Glutamatergic neuron (in vitro differentiated cells): ENCODE data around the gene MROH7. TPM values are rescaled to one million over a fixed set of nuclear protein-coding genes. Genes with fewer than 3 reads are reported as not detected.

ENCODE experiments used
- DNase-seq: peaks from one replicate; pipeline ENCODE4 v3.0.0; 2022
- H3K27ac Mint-ChIP-seq: one replicate; pipeline ENCODE4 v1.8.0; 2020; ENCODE audit warnings: mild to moderate bottlenecking, mixed read lengths, inconsistent platforms; ENCODE audit not compliant: unreplicated experiment
- H3K27me3 Mint-ChIP-seq: one replicate; pipeline ENCODE4 v1.8.0; 2020; ENCODE audit warnings: mild to moderate bottlenecking, moderate library complexity, mixed read lengths, inconsistent platforms; ENCODE audit not compliant: unreplicated experiment
- H3K36me3 Mint-ChIP-seq: one replicate; pipeline ENCODE4 v1.8.0; 2020; ENCODE audit warnings: mild to moderate bottlenecking, mixed read lengths, inconsistent platforms; ENCODE audit not compliant: unreplicated experiment
- H3K4me1 Mint-ChIP-seq: one replicate; pipeline ENCODE4 v1.8.0; 2020; ENCODE audit warnings: mild to moderate bottlenecking, low read depth, mixed read lengths, inconsistent platforms; ENCODE audit not compliant: unreplicated experiment
- H3K4me3 Mint-ChIP-seq: one replicate; pipeline ENCODE4 v1.8.0; 2020; ENCODE audit warnings: mild to moderate bottlenecking, mixed read lengths, inconsistent platforms; ENCODE audit not compliant: unreplicated experiment
- H3K9me3 Mint-ChIP-seq: one replicate; pipeline ENCODE4 v1.8.0; 2020; ENCODE audit warnings: mild to moderate bottlenecking, moderate library complexity, mixed read lengths, inconsistent platforms; ENCODE audit not compliant: unreplicated experiment
- CTCF ChIP-seq: fragments of 200-600 bp; sonication (generic); IDR thresholded peaks from one replicate; pipeline ENCODE4 v1.5.0; 2021; ENCODE audit not compliant: partially characterized antibody, unreplicated experiment
- total RNA-seq: library from RNA; stranded (reverse); fragmentation: NEBNext Ultra II Directional; extraction: Animal tissue kit (Norgen Biotek cat#: 25700); gene quantifications from one replicate; pipeline ENCODE4 v1.2.1, GENCODE V29; 2021; ENCODE audit not compliant: unreplicated experiment

Gene MROH7
- total RNA-seq, 1 donor from 2014 or later: not detected

DNA sequence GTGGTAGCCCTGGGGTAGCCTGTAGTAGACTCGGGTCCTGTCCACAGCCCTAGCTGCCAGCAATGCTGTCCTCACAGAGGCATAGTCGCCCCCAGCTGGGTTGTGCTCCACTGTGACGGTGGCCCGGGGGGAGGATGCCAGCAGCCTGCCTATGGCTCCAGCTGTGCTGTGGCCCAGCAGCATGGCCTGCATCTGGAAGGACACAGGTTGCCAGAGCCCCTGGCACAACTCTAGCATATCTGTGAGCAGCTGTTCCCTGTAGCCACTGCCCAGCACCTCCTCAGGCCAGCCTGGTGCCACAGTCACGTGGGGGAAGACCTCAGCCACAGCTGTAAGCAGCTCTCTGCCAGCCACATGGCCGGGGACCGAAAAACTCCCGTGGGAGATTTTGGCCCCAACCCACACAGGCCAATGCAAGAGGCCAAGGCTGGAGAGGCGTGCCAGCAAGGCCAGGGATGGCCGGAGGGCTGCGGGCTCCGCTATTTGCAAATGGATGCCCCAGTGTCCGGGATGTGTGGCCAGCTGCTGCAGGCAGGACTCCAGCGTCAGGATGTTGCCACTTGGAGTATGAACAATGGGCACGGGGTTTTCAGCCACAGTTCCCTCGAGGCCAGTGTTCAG is 32.2 kb upstream of the MROH7 start:
- peak; percentile 57 for DNase-seq

GRCh38 chr1:54610048-54610447 is 31.5 kb upstream of the MROH7 start:
- Mint-ChIP-seq H3K4me1 (peaks cover 14% of the 10 kb centered on the region), H3K27ac (no peak overlapping the region), H3K9me3 (peaks cover 12% of the 10 kb centered on the region), H3K36me3 (no peaks in the 10 kb centered on the region), H3K4me3 (peak overlapping the region; percentile 34), H3K27me3 (peaks cover 13% of the 10 kb centered on the region)
- peak; percentile 38 for DNase-seq
- no peak for TF ChIP-seq CTCF

More for the DNA sequence above, 32.2 kb upstream of the MROH7 start:
- Mint-ChIP-seq H3K4me3 (peak overlapping the region; percentile 34), H3K36me3 (no peaks in the 10 kb centered on the region), H3K4me1 (peaks cover 15% of the 10 kb centered on the region), H3K27ac (peak overlapping the region; percentile 33), H3K27me3 (peaks cover 17% of the 10 kb centered on the region), H3K9me3 (peaks cover 12% of the 10 kb centered on the region)
- no peak for TF ChIP-seq CTCF

DNA sequence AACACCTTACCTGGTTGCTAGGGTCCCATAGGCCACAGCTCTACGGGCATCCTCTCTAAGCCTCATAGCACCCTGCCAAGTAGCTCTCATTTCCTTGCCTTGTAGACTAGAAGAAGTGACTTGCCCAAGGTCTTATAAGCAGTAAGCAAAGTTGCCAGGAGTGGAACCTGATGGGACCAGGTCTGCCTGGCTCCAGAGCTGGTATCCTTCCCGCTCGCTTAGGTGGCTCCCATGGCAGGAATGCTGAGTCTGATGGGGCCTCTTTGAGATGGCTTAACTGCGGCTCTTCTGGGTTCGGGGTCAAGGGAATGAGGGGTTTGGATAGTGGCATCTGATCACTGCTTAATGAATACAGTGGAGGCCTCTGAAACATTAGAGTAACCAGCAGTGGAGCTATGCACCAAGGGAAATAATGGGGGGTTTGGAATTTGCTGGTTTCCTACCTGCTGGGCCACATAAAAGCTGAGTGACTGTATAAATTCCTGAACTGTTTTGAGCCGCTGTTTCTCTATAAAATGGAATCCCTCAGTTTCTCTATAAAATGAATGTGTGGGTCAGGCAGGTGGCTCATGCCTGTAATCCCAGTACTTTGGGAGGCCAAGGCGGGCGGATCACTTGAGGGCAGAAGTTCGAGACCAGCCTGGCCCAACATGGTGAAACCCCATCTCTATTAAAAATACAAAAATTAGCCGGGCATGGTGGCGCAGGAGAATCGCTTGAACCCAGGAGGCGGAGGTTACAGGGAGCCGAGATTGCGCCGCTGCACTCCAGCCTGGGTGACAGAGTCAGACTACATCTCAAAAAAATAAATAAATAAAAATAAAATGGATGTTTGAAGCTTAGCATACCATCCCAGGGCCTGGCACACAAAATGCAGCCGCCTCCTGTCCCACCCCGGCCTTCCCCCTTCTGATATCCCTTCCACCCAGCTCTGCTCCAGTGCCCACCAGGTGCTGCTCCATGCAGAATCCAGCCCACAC is 30.7 kb upstream of the MROH7 start:
- peaks cover 9% of the 10 kb centered on the region for H3K27me3 Mint-ChIP-seq
- TF ChIP-seq CTCF: no peak
- no peak for DNase-seq
- peaks cover 10% of the 10 kb centered on the region for H3K4me1 Mint-ChIP-seq
- H3K27ac Mint-ChIP-seq: peak overlapping the region; percentile 93
- H3K4me3 Mint-ChIP-seq: no peak overlapping the region
- peaks cover 12% of the 10 kb centered on the region for H3K9me3 Mint-ChIP-seq
- H3K36me3 Mint-ChIP-seq: no peaks in the 10 kb centered on the region

GRCh38 chr1:54611621-54612020 is 30.0 kb upstream of the MROH7 start:
- H3K9me3 Mint-ChIP-seq: peaks cover 10% of the 10 kb centered on the region
- no peaks in the 10 kb centered on the region for H3K36me3 Mint-ChIP-seq
- H3K27me3 Mint-ChIP-seq: peaks cover 9% of the 10 kb centered on the region
- DNase-seq: peak; percentile 68
- no peak for TF ChIP-seq CTCF
- peak overlapping the region; percentile 93 for H3K27ac Mint-ChIP-seq
- peaks cover 10% of the 10 kb centered on the region for H3K4me1 Mint-ChIP-seq
- no peak overlapping the region for H3K4me3 Mint-ChIP-seq
